Ovary (tissue), 9 donors: Measurements from ENCODE around the gene MSI2. TPM values are rescaled to one million over a fixed set of nuclear protein-coding genes. Genes with fewer than 3 reads are reported as not detected.
A peak's percentile ranks its signal among the peaks of the same experiment; 100 is the strongest.

Source experiments
- DNase-seq, 5 donors: peaks; one replicate each; pipeline ENCODE4 v3.0.0-alpha.2; 2019 to 2020
- H3K27ac ChIP-seq, 2 donors: fragments of 200-600 bp; one replicate each; pipeline versions ENCODE4 v1.5.1 to v1.8.0; 2019 to 2022
- H3K27me3 ChIP-seq: fragments of 200-600 bp; one replicate; pipeline ENCODE4 v1.8.0; 2022
- H3K36me3 ChIP-seq: fragments of 200-600 bp; sonication (generic); one replicate; pipeline ENCODE4 v1.5.1; 2019
- H3K4me1 ChIP-seq: one replicate; pipeline ENCODE4 v1.8.1; 2013; ENCODE audit warnings: mild to moderate bottlenecking, moderate library complexity; ENCODE audit not compliant: insufficient read depth
- H3K4me3 ChIP-seq: fragments of 200-600 bp; sonication (generic); one replicate; pipeline ENCODE4 v1.5.1; 2017
- H3K9me3 ChIP-seq, 2 donors: fragments of 200-600 bp in 1 of 2; sonication (generic) in 1 of 2; one replicate each; pipeline versions ENCODE4 v1.5.1 to v1.8.1; 2013 to 2019; ENCODE audit warnings: mild to moderate bottlenecking in 1 of 2, moderate library complexity in 1 of 2
- CTCF ChIP-seq, 3 donors: fragments of 450-650 bp in 2 of 3; fragments of 200-600 bp in 1 of 3; IDR thresholded peaks; one replicate each; pipeline versions ENCODE4 v1.5.1 to v1.8.0; 2016 to 2022; ENCODE audit warnings: antibody characterized with exemption in 3 of 3, mild to moderate bottlenecking in 1 of 3
- EP300 ChIP-seq: sonication (generic); formaldehyde crosslinking; IDR thresholded peaks from one replicate; pipeline ENCODE4 v1.6.1; 2017; ENCODE audit warnings: antibody characterized with exemption
- POLR2A ChIP-seq: fragments of 450-650 bp; IDR thresholded peaks from one replicate; pipeline ENCODE4 v1.6.1; 2017; ENCODE audit warnings: antibody characterized with exemption, mild to moderate bottlenecking, moderate library complexity
- WGBS, 3 donors: extraction: QIAGEN DNeasy Blood & Tissue Kit in 1 of 3; methylation state at CpG; one replicate each; pipeline versions ENCODE4 v1.1.5 to v1.1.7; 2013 to 2017; 5-methylcytosine and 5-hydroxymethylcytosine counted together
- intact Hi-C, 4 donors: fragments of 100-400 bp; cut with DNase I; formaldehyde crosslinking; loops; one replicate each; pipeline versions ENCODE4 v1.11.0 to v1.15.1; 2022 to 2023
- polyA plus RNA-seq, 2 donors: library from polyadenylated mRNA; stranded (reverse); fragments of 200-250 nt in 1 of 2; fragments of 350-450 nt in 1 of 2; fragmentation: Illumina TruSeq in 1 of 2; extraction: RNeasy Lipid Tissue Mini Kit (QIAGEN cat#74804) in 1 of 2; gene quantifications; one replicate each; pipeline ENCODE4 v1.2.3, GENCODE V29; 2013 to 2014
- total RNA-seq, 7 donors: library from RNA; depleted of rRNA in 2 of 7; stranded (reverse); fragments of >200 nt in 2 of 7; fragmentation: NEBNext Ultra II Directional in 3 of 7; extraction: Animal tissue kit (Norgen Biotek cat#: 25700) in 3 of 7; gene quantifications; one replicate each; pipeline versions ENCODE4 v1.1.0 to v1.2.4, GENCODE V29; 2016 to 2023
- donor health status: DM: no; HTN: no; CAD: no; lungs with moderate emphysema.
- donor health status: DM: no; HTN: no; CAD: no.
- donor health status: Bipolar disorder and iron deficiency.
- donor health status: DM: yes; HTN: yes; CAD: no.
- donor health status: DM: no; HTN: no; CAD: no.
- donor health status: DM: yes; HTN: yes; CAD: no.

The MSI2 gene
- total and polyA plus RNA-seq, 9 donors, result 43.1 to 199 (median 120) TPM

- peaks cover 7% of the 10 kb centered on the region for H3K4me1 ChIP-seq
- DNase-seq, result no peak
- intact Hi-C loops, result loop anchor here in 3 of 4 donors (5.0 to 10.0 kb wide), 5 partner anchors 174 to 594 kb away; partner anchors contain the start of gene CCDC182 (in 1 of the 3)
- H3K9me3 ChIP-seq, result no peaks in the 10 kb centered on the region
- no peaks in the 10 kb centered on the region for H3K27me3 ChIP-seq
- H3K4me3 ChIP-seq, result no peak overlapping the region
- TF ChIP-seq EP300, result no peak
- TF ChIP-seq CTCF (IDR thresholded peaks at IDR 0.05), result no peak
- TF ChIP-seq POLR2A, result no peak
- H3K36me3 ChIP-seq, result no peaks in the 10 kb centered on the region
- WGBS, 3 donors, result 96 to 97% (median 96%) methylated on average over 3 of the region's 3 CpGs
- no peak overlapping the region for H3K27ac ChIP-seq
These were observed 15.7 kb upstream of the MSI2 start for GRCh38 chr17:57240648-57241047.

- peak; percentile 25 to 49 (median 35) for DNase-seq
- 21 to 38% (median 24%) methylated on average over 7 of the region's 7 CpGs for WGBS, 3 donors
- no peaks in the 10 kb centered on the region for H3K27me3 ChIP-seq
- no peak overlapping the region for H3K27ac ChIP-seq
- intact Hi-C loops, result loop anchor here in 3 of 4 donors (5.0 to 10.0 kb wide), 5 partner anchors 173 to 593 kb away; partner anchors contain the start of gene CCDC182 (in 1 of the 3)
- H3K9me3 ChIP-seq, result no peaks in the 10 kb centered on the region
- TF ChIP-seq POLR2A, result no peak
- TF ChIP-seq EP300, result no peak
- TF ChIP-seq CTCF (IDR thresholded peaks at IDR 0.05), result no peak
- no peak overlapping the region for H3K4me3 ChIP-seq
- no peaks in the 10 kb centered on the region for H3K36me3 ChIP-seq
- peaks cover 7% of the 10 kb centered on the region for H3K4me1 ChIP-seq
These were observed 14.2 kb upstream of the MSI2 start for GRCh38 chr17:57242148-57242547.

- intact Hi-C loops, result loop anchor here in 3 of 4 donors (5.0 to 10.0 kb wide), 5 partner anchors 172 to 592 kb away; partner anchors contain the start of gene CCDC182 (in 1 of the 3)
- WGBS, 3 donors, result 42 to 50% (median 48%) methylated on average over 13 of the region's 13 CpGs
- peak; percentile 47 to 80 (median 70) for DNase-seq
These were observed 13.1 kb upstream of the MSI2 start for GRCh38 chr17:57243171-57243622.

GRCh38 chr17:57245786-57246185 lies 10.5 kb upstream of the MSI2 start:
- Histone ChIP-seq H3K4me3 (no peak overlapping the region), H3K9me3 (no peaks in the 10 kb centered on the region), H3K27ac (no peak overlapping the region), H3K4me1 (peaks cover 7% of the 10 kb centered on the region), H3K27me3 (no peaks in the 10 kb centered on the region), H3K36me3 (no peaks in the 10 kb centered on the region)
- intact Hi-C loops, result loop anchor here in 2 of 4 donors (10.0 kb wide), 4 partner anchors 169 to 589 kb away; partner anchors contain the start of gene CCDC182 (in 1 of the 2)
- peak in 2 of 5 donors; percentile 28 to 34 for DNase-seq
- 7 to 40% (median 26%) methylated on average over 10 of the region's 10 CpGs for WGBS, 3 donors
- TF ChIP-seq POLR2A (no peak), EP300 (no peak), CTCF (IDR thresholded peaks at IDR 0.05) (no peak)

More at GRCh38 chr17:57243171-57243622, 13.1 kb upstream of the MSI2 start:
- no peaks in the 10 kb centered on the region for H3K36me3 ChIP-seq
- TF ChIP-seq CTCF (IDR thresholded peaks at IDR 0.05) (peak; percentile 80 to 97 (median 92)), EP300 (no peak)
- H3K27me3 ChIP-seq, result no peaks in the 10 kb centered on the region
- no peak overlapping the region for H3K4me3 ChIP-seq
- no peaks in the 10 kb centered on the region for H3K9me3 ChIP-seq
- H3K4me1 ChIP-seq, result peaks cover 7% of the 10 kb centered on the region
- H3K27ac ChIP-seq, result no peak overlapping the region
